Cardiac muscle cell (in vitro differentiated cells and primary cell): ENCODE results near the gene MRAS. TPM values are rescaled to one million over a fixed set of nuclear protein-coding genes. Genes with fewer than 3 reads are reported as not detected.

Source experiments
- DNase-seq, 2 donors: peaks; one replicate each; pipeline versions ENCODE4 v3.0.0 to v3.0.0-alpha.2; 2010 to 2017; ENCODE audit warnings: low read depth in 1 of 2, low spot score in 1 of 2
- H3K27ac ChIP-seq: fragments of 200-600 bp; sonication (generic); 2 replicates; pipeline ENCODE4 v1.5.1; 2016
- H3K27me3 ChIP-seq: fragments of 200-600 bp; sonication (generic); 2 replicates; pipeline ENCODE4 v1.6.0; 2016; ENCODE audit warnings: control low read depth
- H3K36me3 ChIP-seq: fragments of 200-600 bp; sonication (generic); 2 replicates; pipeline ENCODE4 v1.5.1; 2016; ENCODE audit warnings: control low read depth
- H3K4me1 ChIP-seq: fragments of 200-600 bp; sonication (generic); 2 replicates; pipeline ENCODE4 v1.8.1; 2017; ENCODE audit warnings: low read depth, mild to moderate bottlenecking, mixed run types
- H3K4me3 ChIP-seq: fragments of 200-600 bp; sonication (generic); 2 replicates; pipeline ENCODE4 v1.5.1; 2016; ENCODE audit warnings: mild to moderate bottlenecking
- H3K9me3 ChIP-seq: fragments of 200-600 bp; sonication (generic); 2 replicates; pipeline ENCODE4 v1.5.1; 2017; ENCODE audit warnings: low read depth, mild to moderate bottlenecking, control low read depth
- polyA plus RNA-seq: library from polyadenylated mRNA; unstranded; fragments of >200 nt; fragmentation: Nextera tagmentation; extraction: Ambion mirVana; gene quantifications from 2 replicates; pipeline ENCODE4 v1.2.1, GENCODE V29; 2016
- total RNA-seq: library from RNA; depleted of rRNA; stranded (reverse); fragments of >200 nt; gene quantifications from 2 replicates; pipeline ENCODE4 v1.2.3, GENCODE V29; 2016
- TF ChIP-seq, protein P1 (sequence below): IDR thresholded peaks from 2 replicates; pipeline ENCODE4 v1.5.1; 2012; ENCODE audit warnings: low read depth, mild to moderate bottlenecking, low read length

Gene MRAS
- total and polyA plus RNA-seq, 2 experiments from 2014 or later: 66.5 to 92.6 TPM

DNA sequence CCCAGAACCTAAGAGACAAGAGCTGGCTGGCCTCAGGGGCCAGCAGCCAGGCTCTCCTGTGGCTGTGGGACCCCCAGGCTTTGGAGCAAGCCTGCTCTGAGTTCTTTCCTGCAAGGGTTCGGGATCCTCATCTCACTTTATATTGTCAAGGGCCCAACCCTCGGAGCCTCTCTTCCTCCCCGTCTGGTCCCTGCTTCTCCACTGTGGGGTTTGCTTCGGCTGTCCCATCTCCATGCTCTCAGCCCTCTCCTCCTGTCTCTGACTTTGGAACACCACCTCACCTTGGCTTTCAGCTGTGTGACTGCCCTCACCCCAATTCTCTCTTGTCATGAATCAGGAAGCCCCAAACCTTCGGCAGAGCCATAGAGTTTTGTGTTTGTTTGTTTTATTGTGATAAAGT is 30.0 kb downstream of the MRAS start:
- Histone ChIP-seq H3K4me1 (peaks cover 79% of the 10 kb centered on the region), H3K27me3 (no peaks in the 10 kb centered on the region), H3K36me3 (peaks cover 2% of the 10 kb centered on the region), H3K4me3 (no peak overlapping the region), H3K27ac (peak overlapping the region; percentile 78), H3K9me3 (no peaks in the 10 kb centered on the region)
- TF ChIP-seq, protein P1, sequence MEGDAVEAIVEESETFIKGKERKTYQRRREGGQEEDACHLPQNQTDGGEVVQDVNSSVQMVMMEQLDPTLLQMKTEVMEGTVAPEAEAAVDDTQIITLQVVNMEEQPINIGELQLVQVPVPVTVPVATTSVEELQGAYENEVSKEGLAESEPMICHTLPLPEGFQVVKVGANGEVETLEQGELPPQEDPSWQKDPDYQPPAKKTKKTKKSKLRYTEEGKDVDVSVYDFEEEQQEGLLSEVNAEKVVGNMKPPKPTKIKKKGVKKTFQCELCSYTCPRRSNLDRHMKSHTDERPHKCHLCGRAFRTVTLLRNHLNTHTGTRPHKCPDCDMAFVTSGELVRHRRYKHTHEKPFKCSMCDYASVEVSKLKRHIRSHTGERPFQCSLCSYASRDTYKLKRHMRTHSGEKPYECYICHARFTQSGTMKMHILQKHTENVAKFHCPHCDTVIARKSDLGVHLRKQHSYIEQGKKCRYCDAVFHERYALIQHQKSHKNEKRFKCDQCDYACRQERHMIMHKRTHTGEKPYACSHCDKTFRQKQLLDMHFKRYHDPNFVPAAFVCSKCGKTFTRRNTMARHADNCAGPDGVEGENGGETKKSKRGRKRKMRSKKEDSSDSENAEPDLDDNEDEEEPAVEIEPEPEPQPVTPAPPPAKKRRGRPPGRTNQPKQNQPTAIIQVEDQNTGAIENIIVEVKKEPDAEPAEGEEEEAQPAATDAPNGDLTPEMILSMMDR: no peak
- DNase-seq: no peak

DNA sequence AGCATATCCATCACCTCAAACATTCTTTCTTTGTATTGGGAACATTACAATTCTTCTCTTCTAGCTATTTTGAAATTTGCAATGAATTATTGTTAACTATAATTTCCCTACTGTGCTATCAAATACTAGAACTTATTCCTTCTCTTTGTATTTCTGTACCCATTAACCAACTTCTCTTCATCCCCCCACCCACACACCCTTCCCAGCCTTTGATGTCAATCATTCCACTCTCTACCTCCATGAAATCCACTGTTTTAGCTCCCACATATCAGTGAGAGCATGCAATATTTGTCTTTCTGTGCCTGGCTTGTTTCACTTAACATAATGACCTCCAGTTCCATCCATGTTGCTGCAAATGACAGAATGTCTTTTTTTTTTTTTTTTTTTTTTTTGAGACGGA is 30.6 kb downstream of the MRAS start:
- peak overlapping the region; percentile 78 for H3K27ac ChIP-seq

DNA sequence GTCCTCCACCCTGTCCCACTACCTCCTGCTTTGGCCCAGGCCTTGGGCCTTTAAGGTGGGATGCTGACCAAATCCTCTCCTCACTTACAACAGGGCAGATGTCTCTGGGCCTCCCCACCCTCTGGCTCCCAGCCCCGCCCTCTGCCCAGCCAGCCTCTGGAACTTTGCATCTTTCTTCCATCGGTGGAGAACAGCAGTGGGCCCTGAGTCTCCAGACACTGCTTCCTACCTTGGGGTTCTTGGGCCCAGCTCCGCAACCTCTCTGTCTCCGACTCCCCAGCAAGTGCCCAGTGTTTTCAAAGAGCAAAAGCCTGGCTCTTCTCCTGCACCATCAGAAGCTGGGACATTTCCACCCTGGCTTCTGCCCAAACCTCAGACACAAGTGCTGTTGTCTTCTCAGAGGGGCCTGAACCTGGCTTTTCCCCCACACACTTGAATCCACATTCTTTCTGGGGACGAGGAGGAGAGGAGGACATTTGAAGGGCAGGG is 33.1 kb downstream of the MRAS start:
- Histone ChIP-seq H3K9me3 (no peaks in the 10 kb centered on the region), H3K4me3 (no peak overlapping the region), H3K4me1 (peaks cover 62% of the 10 kb centered on the region), H3K27ac (peak overlapping the region; percentile 96), H3K36me3 (no peaks in the 10 kb centered on the region), H3K27me3 (no peaks in the 10 kb centered on the region)
- peak; percentile 66 to 70 for DNase-seq
- TF ChIP-seq, protein P1: no peak

More for the DNA sequence above, 30.6 kb downstream of the MRAS start:
- H3K9me3 ChIP-seq: no peaks in the 10 kb centered on the region
- DNase-seq: no peak
- H3K36me3 ChIP-seq: no peaks in the 10 kb centered on the region
- TF ChIP-seq, protein P1: no peak
- H3K4me1 ChIP-seq: peaks cover 80% of the 10 kb centered on the region
- H3K4me3 ChIP-seq: no peak overlapping the region
- no peaks in the 10 kb centered on the region for H3K27me3 ChIP-seq

DNA sequence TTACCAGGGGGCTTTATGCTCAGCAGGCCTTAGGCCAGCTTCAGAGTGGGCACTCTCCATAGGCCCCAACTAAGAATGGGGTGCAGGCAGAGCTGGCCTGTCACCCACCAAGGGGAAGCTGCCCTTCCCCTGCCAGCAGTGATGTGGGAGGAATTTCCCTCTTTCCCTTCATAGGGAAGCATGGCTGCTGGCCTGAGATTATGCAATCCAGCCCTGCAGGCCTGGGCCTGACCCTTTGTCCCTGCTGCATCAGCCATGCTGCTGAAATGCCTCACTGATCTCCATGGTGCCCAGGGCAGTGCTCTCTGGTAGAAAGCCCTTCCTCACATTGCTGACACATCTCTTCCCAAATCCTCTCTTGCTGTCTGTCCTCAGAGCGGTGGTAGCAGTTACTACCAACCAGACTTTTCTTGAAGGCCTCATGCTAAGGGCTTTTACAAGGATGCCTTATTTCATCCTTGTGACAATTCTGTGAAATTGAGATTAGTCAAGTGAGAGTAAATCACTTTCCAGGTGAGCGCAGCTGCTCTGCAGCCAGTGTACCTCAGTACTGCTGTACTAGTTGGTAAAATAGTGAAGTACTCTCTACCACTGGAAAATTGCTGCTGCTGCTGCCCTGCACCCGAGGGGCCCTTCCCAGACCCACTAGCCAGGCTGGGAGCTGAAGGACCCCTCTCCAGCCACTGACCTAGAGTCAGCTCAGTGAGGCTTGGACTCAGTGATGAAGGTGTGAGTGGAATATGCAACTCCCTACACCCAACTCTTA is 33.8 kb downstream of the MRAS start:
- Histone ChIP-seq H3K27me3 (no peaks in the 10 kb centered on the region), H3K4me1 (peaks cover 55% of the 10 kb centered on the region), H3K4me3 (no peak overlapping the region), H3K27ac (peak overlapping the region; percentile 96), H3K9me3 (no peaks in the 10 kb centered on the region), H3K36me3 (no peaks in the 10 kb centered on the region)
- TF ChIP-seq, protein P1: no peak
- peak; percentile 30 to 80 for DNase-seq

DNA sequence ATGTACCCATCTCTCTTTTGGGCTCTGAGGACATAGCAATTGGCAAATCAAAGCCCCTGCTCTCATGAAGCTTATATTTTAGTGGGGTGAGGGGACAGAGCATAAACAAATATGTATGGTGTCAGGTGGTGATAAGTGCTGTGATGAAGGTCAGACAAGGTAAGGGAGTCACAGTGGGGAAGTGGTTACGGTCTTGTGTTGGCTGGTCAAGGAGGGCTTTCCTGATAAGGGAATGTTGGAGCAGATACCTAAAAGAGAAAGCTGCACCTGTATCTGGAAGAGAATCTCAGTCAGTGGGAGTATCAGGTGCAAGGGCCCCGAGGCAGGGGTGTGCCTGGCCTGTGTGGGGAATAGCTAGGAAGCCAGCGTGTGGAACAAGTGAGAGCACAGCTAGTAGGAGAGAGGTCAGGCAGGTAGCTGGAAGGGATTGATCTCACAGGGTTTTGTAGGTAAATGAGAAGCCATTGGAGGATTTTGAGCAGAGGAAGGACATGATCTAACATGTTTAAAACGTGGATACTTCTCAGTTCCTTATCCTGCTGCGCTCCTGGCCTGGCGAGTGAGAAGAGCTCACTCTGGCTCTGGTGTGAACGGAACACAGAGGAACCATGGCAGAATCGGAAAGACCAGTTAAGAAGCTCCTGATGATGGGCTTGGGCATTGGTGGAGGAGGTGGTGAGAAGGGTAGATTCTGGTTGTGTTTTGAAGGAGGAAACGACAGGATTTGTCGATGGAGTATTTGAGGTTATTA is 35.5 kb downstream of the MRAS start:
- Histone ChIP-seq H3K27ac (peak overlapping the region; percentile 96), H3K9me3 (no peaks in the 10 kb centered on the region), H3K4me3 (no peak overlapping the region), H3K36me3 (no peaks in the 10 kb centered on the region), H3K4me1 (peaks cover 38% of the 10 kb centered on the region), H3K27me3 (no peaks in the 10 kb centered on the region)
- TF ChIP-seq, protein P1: no peak
- no peak for DNase-seq
